Right ventricle myocardium superior (tissue), 1 donor: ENCODE measurements around the gene SAC3D1. TPM values are rescaled to one million over a fixed set of nuclear protein-coding genes. Genes with fewer than 3 reads are reported as not detected.
"Not testable (repeated sequence)": the region's sequence is repeated elsewhere in the genome, so short reads cannot be mapped to it uniquely, and the experiment has no call there.

ENCODE experiments used
- ATAC-seq: fragments of 200-7000 bp; cut with Tn5 transposase; one replicate; pipeline ENCODE4 v1.9.1; 2020; ENCODE audit warnings: mild to moderate bottlenecking; ENCODE audit not compliant: poor library complexity
- DNase-seq: peaks from one replicate; pipeline ENCODE4 v3.0.0-alpha.2; 2020
- intact Hi-C: fragments of 100-400 bp; cut with DNase I; formaldehyde crosslinking; loops from one replicate; pipeline ENCODE4 v1.11.2; 2022
- total RNA-seq: library from RNA; stranded (reverse); fragmentation: NEBNext Ultra II Directional; extraction: Animal tissue kit (Norgen Biotek cat#: 25700); gene quantifications from one replicate; pipeline ENCODE4 v1.2.1, GENCODE V29; 2021
- donor health status: DM: no; HTN: yes; CAD: no; lungs with severe emphysema.

SAC3D1 gene
- total RNA-seq, 1 donor from 2014 or later, result 7.8 TPM

- intact Hi-C loops, result loop anchor here (10.0 kb wide), 1 partner anchor 175 kb away; the partner anchor contains the start of gene CDC42BPG
Measured at GRCh38 chr11:65019824-65020223, 21.2 kb upstream of the SAC3D1 start.

GRCh38 chr11:65021003-65021402 lies 20.0 kb upstream of the SAC3D1 start:
- DNase-seq (no peak), ATAC-seq (no peak)
- intact Hi-C loops, result no loop called here

More at GRCh38 chr11:65019824-65020223, 21.2 kb upstream of the SAC3D1 start:
- DNase-seq, result no peak
- ATAC-seq, result no peak

- intact Hi-C loops, result no loop called here
- DNase-seq, result no peak
Measured at GRCh38 chr11:65021509-65021908, 19.5 kb upstream of the SAC3D1 start.

GRCh38 chr11:65023502-65023901 lies 17.5 kb upstream of the SAC3D1 start:
- intact Hi-C loops, ATAC-seq, DNase-seq: not testable (repeated sequence)

More at GRCh38 chr11:65021509-65021908, 19.5 kb upstream of the SAC3D1 start:
- ATAC-seq, result no peak

GRCh38 chr11:65026810-65027209 lies 14.2 kb upstream of the SAC3D1 start:
- ATAC-seq (no peak), DNase-seq (no peak)
- intact Hi-C loops, result no loop called here

GRCh38 chr11:65027213-65028067 lies 13.6 kb upstream of the SAC3D1 start, which contains the start of gene SNX15:
Gene SNX15 (plus strand): TSS chr11:65027439. CDS start chr11:65027538, 99 bp downstream.
- intact Hi-C loops, result no loop called here
- DNase-seq, result peak; percentile 94
- peak; percentile 99 for ATAC-seq

- intact Hi-C loops, result no loop called here
- DNase-seq, result no peak
- ATAC-seq, result no peak
Measured at GRCh38 chr11:65032216-65032615, 8.8 kb upstream of the SAC3D1 start.

GRCh38 chr11:65034423-65034822 lies 6.6 kb upstream of the SAC3D1 start:
- no peak for ATAC-seq
- no peak for DNase-seq
- intact Hi-C loops, result no loop called here

- intact Hi-C loops, result no loop called here
- ATAC-seq, result no peak
- DNase-seq, result no peak
Measured at GRCh38 chr11:65035579-65035978, 5.4 kb upstream of the SAC3D1 start.

- ATAC-seq (no peak), DNase-seq (peak; percentile 83)
- intact Hi-C loops, result no loop called here
Measured at GRCh38 chr11:65036931-65037330, 4.1 kb upstream of the SAC3D1 start.

GRCh38 chr11:65040520-65040846 lies 527 bp upstream of the SAC3D1 start:
- DNase-seq (no peak), ATAC-seq (no peak)
- intact Hi-C loops, result no loop called here

GRCh38 chr11:65042891-65043290 lies 1.9 kb downstream of the SAC3D1 start:
- ATAC-seq, result no peak
- intact Hi-C loops, result no loop called here
- DNase-seq, result no peak

GRCh38 chr11:65043881-65044501 lies 3.0 kb downstream of the SAC3D1 start:
- DNase-seq, result peak; percentile 62
- ATAC-seq, result no peak
- intact Hi-C loops, result no loop called here

GRCh38 chr11:65045061-65045460 lies 4.1 kb downstream of the SAC3D1 start:
- DNase-seq (no peak), ATAC-seq (no peak)
- intact Hi-C loops, result no loop called here

- DNase-seq (no peak), ATAC-seq (no peak)
- intact Hi-C loops, result no loop called here
Measured at GRCh38 chr11:65045728-65046127, 4.7 kb downstream of the SAC3D1 start.

GRCh38 chr11:65047581-65048422 lies 6.8 kb downstream of the SAC3D1 start:
- ATAC-seq, result peak; percentile 57
- intact Hi-C loops, result no loop called here
- DNase-seq, result peak; percentile 63

GRCh38 chr11:65051398-65051858 lies 10.4 kb downstream of the SAC3D1 start:
- no peak for ATAC-seq
- no peak for DNase-seq
- intact Hi-C loops, result no loop called here

- no peak for DNase-seq
- no peak for ATAC-seq
- intact Hi-C loops, result no loop called here
Measured at GRCh38 chr11:65053827-65054508, 13.0 kb downstream of the SAC3D1 start.

GRCh38 chr11:65055538-65055937 lies 14.5 kb downstream of the SAC3D1 start:
- no peak for DNase-seq
- ATAC-seq, result no peak
- intact Hi-C loops, result no loop called here
